ENCODE results near the gene IQUB. TPM values are rescaled to one million over a fixed set of nuclear protein-coding genes. Genes with fewer than 3 reads are reported as not detected.

The IQUB gene
- total and polyA plus RNA-seq, 2 experiments from 2014 or later, result 0.20 to 3.5 TPM

- H3K4me1 ChIP-seq (ENCODE audit: low read depth), result no peaks in the 10 kb centered on the region
- TF ChIP-seq, protein P1, sequence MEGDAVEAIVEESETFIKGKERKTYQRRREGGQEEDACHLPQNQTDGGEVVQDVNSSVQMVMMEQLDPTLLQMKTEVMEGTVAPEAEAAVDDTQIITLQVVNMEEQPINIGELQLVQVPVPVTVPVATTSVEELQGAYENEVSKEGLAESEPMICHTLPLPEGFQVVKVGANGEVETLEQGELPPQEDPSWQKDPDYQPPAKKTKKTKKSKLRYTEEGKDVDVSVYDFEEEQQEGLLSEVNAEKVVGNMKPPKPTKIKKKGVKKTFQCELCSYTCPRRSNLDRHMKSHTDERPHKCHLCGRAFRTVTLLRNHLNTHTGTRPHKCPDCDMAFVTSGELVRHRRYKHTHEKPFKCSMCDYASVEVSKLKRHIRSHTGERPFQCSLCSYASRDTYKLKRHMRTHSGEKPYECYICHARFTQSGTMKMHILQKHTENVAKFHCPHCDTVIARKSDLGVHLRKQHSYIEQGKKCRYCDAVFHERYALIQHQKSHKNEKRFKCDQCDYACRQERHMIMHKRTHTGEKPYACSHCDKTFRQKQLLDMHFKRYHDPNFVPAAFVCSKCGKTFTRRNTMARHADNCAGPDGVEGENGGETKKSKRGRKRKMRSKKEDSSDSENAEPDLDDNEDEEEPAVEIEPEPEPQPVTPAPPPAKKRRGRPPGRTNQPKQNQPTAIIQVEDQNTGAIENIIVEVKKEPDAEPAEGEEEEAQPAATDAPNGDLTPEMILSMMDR (IDR thresholded peaks at IDR 0.05; ENCODE audit: low read depth, low read length), result no peak
- no peak overlapping the region for H3K27ac ChIP-seq
- H3K4me3 ChIP-seq, result no peak overlapping the region
- DNase-seq (ENCODE audit: low read depth in 1 of 2, low spot score in 1 of 2), result no peak
- H3K27me3 ChIP-seq, result no peaks in the 10 kb centered on the region
- no peaks in the 10 kb centered on the region for H3K9me3 ChIP-seq (ENCODE audit: low read depth)
- no peaks in the 10 kb centered on the region for H3K36me3 ChIP-seq
These were observed 29.2 kb downstream of the IQUB start for GRCh38 chr7:123505221-123505620.

DNA sequence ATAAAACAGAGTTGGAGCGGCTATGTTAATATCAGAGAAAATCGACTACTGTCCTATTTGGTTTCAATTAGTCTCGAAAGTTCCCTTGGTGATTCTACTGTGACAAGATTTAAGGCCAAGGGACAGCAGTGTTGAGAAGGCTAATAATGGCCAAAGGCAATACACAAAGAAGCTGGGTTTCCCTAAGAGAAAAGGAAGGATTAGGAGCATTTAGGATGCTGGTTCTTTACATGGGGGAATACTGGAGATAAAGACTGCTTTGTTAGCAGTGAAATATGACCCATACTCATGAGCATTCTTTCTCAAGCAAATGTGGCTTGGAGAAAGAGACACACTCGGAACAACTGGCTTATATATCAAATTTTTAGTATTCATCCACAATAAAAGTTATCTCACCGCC lies 32.2 kb downstream of the IQUB start:
- DNase-seq (ENCODE audit: low read depth in 1 of 2, low spot score in 1 of 2), result no peak
- Histone ChIP-seq H3K4me3 (no peak overlapping the region), H3K27ac (no peak overlapping the region), H3K27me3 (no peaks in the 10 kb centered on the region), H3K4me1 (ENCODE audit: low read depth) (peaks cover 5% of the 10 kb centered on the region), H3K36me3 (no peaks in the 10 kb centered on the region), H3K9me3 (ENCODE audit: low read depth) (no peaks in the 10 kb centered on the region)
- TF ChIP-seq, protein P1 (IDR thresholded peaks at IDR 0.05; ENCODE audit: low read depth, low read length), result no peak

GRCh38 chr7:123500878-123501489 lies 33.4 kb downstream of the IQUB start:
- TF ChIP-seq, protein P1 (IDR thresholded peaks at IDR 0.05; ENCODE audit: low read depth, low read length), result no peak
- peaks cover 5% of the 10 kb centered on the region for H3K4me1 ChIP-seq (ENCODE audit: low read depth)
- no peak overlapping the region for H3K27ac ChIP-seq
- no peak overlapping the region for H3K4me3 ChIP-seq
- no peaks in the 10 kb centered on the region for H3K27me3 ChIP-seq
- no peaks in the 10 kb centered on the region for H3K36me3 ChIP-seq
- no peaks in the 10 kb centered on the region for H3K9me3 ChIP-seq (ENCODE audit: low read depth)
- no peak for DNase-seq (ENCODE audit: low read depth in 1 of 2, low spot score in 1 of 2)

GRCh38 chr7:123499211-123499970 lies 35.0 kb downstream of the IQUB start:
- Histone ChIP-seq H3K36me3 (no peaks in the 10 kb centered on the region), H3K27ac (no peak overlapping the region), H3K27me3 (no peaks in the 10 kb centered on the region), H3K4me1 (ENCODE audit: low read depth) (peaks cover 5% of the 10 kb centered on the region), H3K9me3 (ENCODE audit: low read depth) (no peaks in the 10 kb centered on the region), H3K4me3 (no peak overlapping the region)
- peak in 1 of 2 donors; percentile 63 for DNase-seq (ENCODE audit: low read depth in 1 of 2, low spot score in 1 of 2)
- TF ChIP-seq, protein P1 (IDR thresholded peaks at IDR 0.05; ENCODE audit: low read depth, low read length), result no peak

DNA sequence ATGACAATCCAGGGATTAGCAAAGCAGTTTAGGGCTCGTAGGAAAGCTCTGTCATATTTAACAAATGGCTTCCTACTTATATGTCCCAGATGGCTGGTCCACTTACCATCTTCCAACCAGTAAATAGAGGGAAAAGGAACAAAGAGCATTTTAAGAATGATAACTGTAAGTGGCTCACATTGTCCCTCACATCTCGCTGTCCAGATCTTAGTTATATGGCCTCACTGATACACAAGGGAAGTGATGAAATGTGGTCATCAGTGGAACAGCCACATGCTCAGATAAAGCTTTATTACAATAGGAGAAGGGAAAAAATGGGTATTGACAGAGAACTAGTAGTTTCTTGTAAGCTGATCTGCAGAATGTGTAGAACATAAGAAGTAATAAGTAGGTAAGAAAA lies 35.8 kb downstream of the IQUB start:
- Histone ChIP-seq H3K4me3 (no peak overlapping the region), H3K36me3 (no peaks in the 10 kb centered on the region), H3K27ac (no peak overlapping the region), H3K4me1 (ENCODE audit: low read depth) (peaks cover 5% of the 10 kb centered on the region), H3K9me3 (ENCODE audit: low read depth) (no peaks in the 10 kb centered on the region), H3K27me3 (no peaks in the 10 kb centered on the region)
- TF ChIP-seq, protein P1 (IDR thresholded peaks at IDR 0.05; ENCODE audit: low read depth, low read length), result no peak
- peak in 1 of 2 donors; percentile 19 for DNase-seq (ENCODE audit: low read depth in 1 of 2, low spot score in 1 of 2)
